Mesenchymal stem cell (in vitro differentiated cells and primary cell): Measurements from ENCODE around the gene CEP85L. TPM values are rescaled to one million over a fixed set of nuclear protein-coding genes. Genes with fewer than 3 reads are reported as not detected.

Source experiments
- DNase-seq: peaks from one replicate; pipeline ENCODE4 v3.0.0-alpha.2; 2013
- H2AFZ ChIP-seq: one replicate; pipeline ENCODE4 v1.6.1; 2013; ENCODE audit warnings: low read depth, mild to moderate bottlenecking, control low read depth, inconsistent platforms, low read length, moderate library complexity
- H2AK5ac ChIP-seq: 2 replicates; pipeline ENCODE4 v1.6.1; 2013; ENCODE audit warnings: low read length, moderate library complexity, mild to moderate bottlenecking, inconsistent platforms; ENCODE audit not compliant: severe bottlenecking
- H2BK120ac ChIP-seq: one replicate; pipeline ENCODE4 v1.6.1; 2013; ENCODE audit warnings: low read depth, mild to moderate bottlenecking, inconsistent platforms, low read length, moderate library complexity
- H2BK12ac ChIP-seq, 2 experiments: one replicate each; pipeline ENCODE4 v1.6.1; 2013; ENCODE audit warnings: inconsistent platforms in 2 of 2, low read length in 2 of 2, mild to moderate bottlenecking in 2 of 2, moderate library complexity in 2 of 2, control low read depth in 1 of 2
- H2BK15ac ChIP-seq: one replicate; pipeline ENCODE4 v1.6.1; 2013; ENCODE audit warnings: mild to moderate bottlenecking, low read depth, inconsistent platforms; ENCODE audit not compliant: poor library complexity, severe bottlenecking
- H2BK5ac ChIP-seq: 2 replicates; pipeline ENCODE4 v1.6.1; 2013; ENCODE audit warnings: low read depth, mild to moderate bottlenecking, low read length, control low read depth, inconsistent platforms; ENCODE audit not compliant: poor library complexity, severe bottlenecking
- H3K14ac ChIP-seq, 2 experiments: one replicate each; pipeline ENCODE4 v1.6.1; 2013; ENCODE audit warnings: inconsistent platforms in 2 of 2, low read length in 2 of 2, control low read depth in 1 of 2, mild to moderate bottlenecking in 1 of 2, moderate library complexity in 1 of 2
- H3K18ac ChIP-seq, 2 experiments: one replicate each; pipeline ENCODE4 v1.6.1; 2013; ENCODE audit warnings: inconsistent platforms in 2 of 2, low read length in 2 of 2, control low read depth in 1 of 2, low read depth in 1 of 2, mild to moderate bottlenecking in 1 of 2
- H3K23ac ChIP-seq, 2 experiments: one replicate each; pipeline ENCODE4 v1.6.1; 2013; ENCODE audit warnings: inconsistent platforms in 2 of 2, low read length in 2 of 2, mild to moderate bottlenecking in 2 of 2, moderate library complexity in 2 of 2, control low read depth in 1 of 2
- H3K27ac ChIP-seq: 2 replicates; pipeline ENCODE4 v1.5.1; 2013; ENCODE audit warnings: mild to moderate bottlenecking, moderate library complexity, low read length, control low read depth, inconsistent platforms; ENCODE audit not compliant: poor library complexity, severe bottlenecking
- H3K27me3 ChIP-seq, 2 experiments: 2 replicates each; pipeline versions ENCODE4 v1.6.1 to v1.7.0; 2013; ENCODE audit warnings: low read length in 2 of 2, mild to moderate bottlenecking in 2 of 2, moderate library complexity in 2 of 2, control low read depth in 1 of 2, inconsistent platforms in 1 of 2; ENCODE audit not compliant: control insufficient read depth in 1 of 2, insufficient read depth in 1 of 2
- H3K36me3 ChIP-seq, 2 experiments: 2 replicates each; pipeline versions ENCODE4 v1.6.1 to v1.7.0; 2013; ENCODE audit warnings: low read length in 2 of 2, control low read depth in 1 of 2, inconsistent platforms in 1 of 2, low read depth in 1 of 2, mild to moderate bottlenecking in 1 of 2; ENCODE audit not compliant: insufficient read depth in 2 of 2, control insufficient read depth in 1 of 2
- H3K4ac ChIP-seq, 2 experiments: one replicate each; pipeline ENCODE4 v1.6.1; 2013; ENCODE audit warnings: inconsistent platforms in 2 of 2, low read length in 2 of 2, mild to moderate bottlenecking in 2 of 2, moderate library complexity in 2 of 2, control low read depth in 1 of 2, low read depth in 1 of 2
- H3K4me1 ChIP-seq: 2 replicates; pipeline ENCODE4 v1.6.1; 2013; ENCODE audit warnings: low read depth, low read length, control low read depth; ENCODE audit not compliant: control insufficient read depth, insufficient read depth
- H3K4me2 ChIP-seq: 2 replicates; pipeline ENCODE4 v1.6.1; 2013; ENCODE audit warnings: low read length, mild to moderate bottlenecking, inconsistent platforms; ENCODE audit not compliant: poor library complexity, severe bottlenecking
- H3K4me3 ChIP-seq, 2 experiments: 2 replicates each; pipeline versions ENCODE4 v1.5.1 to v1.7.0; 2013; ENCODE audit warnings: low read length in 2 of 2, mild to moderate bottlenecking in 2 of 2, control low read depth in 1 of 2, low read depth in 1 of 2; ENCODE audit not compliant: insufficient read depth in 1 of 2
- H3K79me1 ChIP-seq: replicated peaks from 2 replicates; pipeline ENCODE4 v1.6.1; 2013; ENCODE audit warnings: mild to moderate bottlenecking, control low read depth, low read length, inconsistent platforms; ENCODE audit not compliant: poor library complexity, severe bottlenecking
- H3K9ac ChIP-seq: 2 replicates; pipeline ENCODE4 v1.7.0; 2013; ENCODE audit warnings: mild to moderate bottlenecking, low read length, moderate library complexity
- H3K9me3 ChIP-seq: 2 replicates; pipeline ENCODE4 v1.7.0; 2013; ENCODE audit warnings: mild to moderate bottlenecking, low read length; ENCODE audit not compliant: control insufficient read depth
- H4K8ac ChIP-seq: one replicate; pipeline ENCODE4 v1.6.1; 2013; ENCODE audit warnings: inconsistent platforms, mild to moderate bottlenecking, low read length, moderate library complexity
- H4K91ac ChIP-seq: one replicate; pipeline ENCODE4 v1.6.1; 2013; ENCODE audit warnings: mild to moderate bottlenecking, low read length, inconsistent platforms
- WGBS: methylation state at CpG from one replicate; pipeline ENCODE4 v1.1.7; 2013; ENCODE audit warnings: mixed read lengths; 5-methylcytosine and 5-hydroxymethylcytosine counted together
- polyA plus RNA-seq, 2 experiments: library from polyadenylated mRNA; stranded (reverse); fragments of 200-250 nt; gene quantifications; one replicate each; pipeline ENCODE4 v1.2.3, GENCODE V29; 2013

The CEP85L gene
- polyA plus RNA-seq (2013, experiment 1 of 2), result 6.0 TPM
- polyA plus RNA-seq (2013, experiment 2 of 2), result 6.1 TPM

DNA sequence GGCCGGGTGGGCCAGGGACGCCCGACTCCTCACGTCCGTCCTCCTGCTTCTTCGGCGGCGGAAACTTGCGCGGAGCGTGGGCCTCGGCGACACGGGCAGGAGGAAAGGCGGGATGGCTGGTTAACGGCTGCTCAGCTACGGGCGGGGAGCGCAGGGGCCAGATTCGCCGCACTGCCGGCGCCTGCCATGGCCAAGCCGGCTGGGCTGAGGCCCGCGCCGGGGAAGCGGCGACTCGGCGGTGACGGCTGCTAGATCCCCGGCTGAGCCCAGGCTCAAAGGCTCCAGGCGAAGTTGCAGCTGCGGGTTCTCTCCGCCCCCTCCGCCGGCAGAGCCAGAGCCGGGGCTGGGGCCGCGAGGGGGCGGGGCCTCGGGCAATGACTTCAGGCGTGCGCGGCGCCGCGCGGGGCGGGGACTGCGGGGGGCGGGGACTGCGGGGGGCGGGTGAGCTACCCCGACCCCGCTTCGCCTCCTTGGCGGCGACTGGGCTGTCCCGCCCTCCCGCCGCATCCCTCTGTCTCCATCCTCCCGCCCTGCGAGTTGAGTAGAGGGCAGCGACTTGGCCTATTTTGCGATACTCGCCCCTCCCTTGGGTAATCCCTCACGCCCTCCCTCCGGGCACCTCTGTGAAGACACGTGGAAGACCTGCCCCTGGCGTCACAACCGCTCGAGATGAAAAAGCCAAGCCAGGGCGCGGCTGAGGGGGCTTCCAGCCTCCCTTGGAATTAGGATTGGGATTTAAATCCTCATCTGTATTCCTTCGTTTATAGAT is at the start of gene CEP85L:
Gene CEP85L, minus strand, starts transcription at position 310 of the 769 bp plus-strand sequence. CDS start 322 bp downstream, outside the sequence.
- WGBS, result under 1% methylated on average over 48 of the region's 77 CpGs

GRCh38 chr6:118700531-118700930 is 49.1 kb upstream of the CEP85L start:
- no peak overlapping the region for H3K27ac ChIP-seq
- H3K4me2 ChIP-seq, result no peak overlapping the region
- H4K8ac ChIP-seq, result no peak overlapping the region
- H3K4ac ChIP-seq, result no peak overlapping the region
- no peaks in the 10 kb centered on the region for H3K27me3 ChIP-seq
- H3K36me3 ChIP-seq, result no peaks in the 10 kb centered on the region
- H3K79me1 ChIP-seq, result peaks cover 14% of the 10 kb centered on the region
- no peak overlapping the region for H4K91ac ChIP-seq
- H3K9me3 ChIP-seq, result no peaks in the 10 kb centered on the region
- H3K9ac ChIP-seq, result no peak overlapping the region
- H2BK5ac ChIP-seq, result no peak overlapping the region
- H3K18ac ChIP-seq, result no peak overlapping the region
- H2BK15ac ChIP-seq, result no peak overlapping the region
- H2AFZ ChIP-seq, result no peak overlapping the region
- no peak overlapping the region for H2AK5ac ChIP-seq
- no peak overlapping the region for H2BK120ac ChIP-seq
- peaks cover 1% of the 10 kb centered on the region for H3K4me1 ChIP-seq
- H3K4me3 ChIP-seq, result no peak overlapping the region
- no peak overlapping the region for H2BK12ac ChIP-seq
- WGBS, result 87% methylated on average over 2 of the region's 2 CpGs
- H3K23ac ChIP-seq, result no peak overlapping the region
- H3K14ac ChIP-seq, result no peak overlapping the region
- DNase-seq, result no peak

More for the DNA sequence above, at the start of gene CEP85L:
- H3K4ac ChIP-seq, result peak within 1 kb of the TSS; percentile 91 to 96
- peak within 1 kb of the TSS; percentile 68 for H2AK5ac ChIP-seq
- H3K4me3 ChIP-seq, result peak within 1 kb of the TSS; percentile 82 to 91
- peak within 1 kb of the TSS; percentile 89 for H4K91ac ChIP-seq
- H3K27ac ChIP-seq, result peak within 1 kb of the TSS; percentile 74
- peak within 1 kb of the TSS; percentile 18 to 90 for H2BK12ac ChIP-seq
- H3K18ac ChIP-seq, result peak within 1 kb of the TSS; percentile 98 to 100
- H2BK120ac ChIP-seq, result peak within 1 kb of the TSS; percentile 50
- H3K4me2 ChIP-seq, result peak within 1 kb of the TSS; percentile 91
- peak within 1 kb of the TSS in 1 of 2 experiments; percentile 100 for H3K23ac ChIP-seq
- H3K9me3 ChIP-seq, result no peaks in the 10 kb centered on the region
- H4K8ac ChIP-seq, result peak within 1 kb of the TSS; percentile 80
- peaks cover 1% of the 10 kb centered on the region for H3K79me1 ChIP-seq
- peak; percentile 91 for DNase-seq
- peak within 1 kb of the TSS; percentile 99 for H2AFZ ChIP-seq
- H3K36me3 ChIP-seq, result no peaks in the 10 kb centered on the region
- peak within 1 kb of the TSS; percentile 77 for H2BK15ac ChIP-seq
- H3K4me1 ChIP-seq, result peaks cover 2% of the 10 kb centered on the region
- peak within 1 kb of the TSS; percentile 43 to 100 for H3K14ac ChIP-seq
- peak within 1 kb of the TSS; percentile 96 for H3K9ac ChIP-seq
- H3K27me3 ChIP-seq, result no peaks in the 10 kb centered on the region
- peak within 1 kb of the TSS; percentile 79 for H2BK5ac ChIP-seq

DNA sequence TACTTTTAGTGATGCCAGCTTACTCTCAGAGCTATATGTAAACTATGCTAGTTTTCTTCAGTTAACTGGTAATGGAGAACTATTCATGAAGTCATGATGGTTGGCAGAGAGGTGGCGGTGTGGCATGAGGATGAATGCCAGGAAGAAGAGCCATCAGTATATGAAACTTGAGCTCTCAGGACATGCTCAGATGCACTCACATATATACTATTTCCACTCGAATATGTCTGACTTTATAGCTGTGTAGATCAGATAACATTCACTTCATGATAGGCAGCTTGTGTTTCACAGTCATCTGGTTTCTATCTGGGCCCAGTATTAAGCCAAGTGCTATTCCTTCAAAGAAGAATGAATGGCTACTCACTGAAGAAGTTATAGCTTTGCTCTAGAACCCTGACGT is 46.2 kb upstream of the CEP85L start:
- Histone ChIP-seq H3K4ac (no peak overlapping the region), H4K91ac (no peak overlapping the region), H3K27ac (no peak overlapping the region), H3K4me2 (no peak overlapping the region), H2AFZ (no peak overlapping the region), H3K9ac (no peak overlapping the region), H3K23ac (no peak overlapping the region), H3K27me3 (no peaks in the 10 kb centered on the region), H2BK12ac (no peak overlapping the region), H3K36me3 (no peaks in the 10 kb centered on the region), H4K8ac (no peak overlapping the region), H2BK5ac (no peak overlapping the region), H3K9me3 (no peaks in the 10 kb centered on the region), H3K14ac (no peak overlapping the region), H3K79me1 (peaks cover 13% of the 10 kb centered on the region), H3K18ac (no peak overlapping the region), H2BK120ac (no peak overlapping the region), H2BK15ac (no peak overlapping the region), H3K4me1 (no peaks in the 10 kb centered on the region), H3K4me3 (no peak overlapping the region), H2AK5ac (no peak overlapping the region)
- WGBS, result 76% methylated on average over 3 of the region's 3 CpGs
- DNase-seq, result no peak

DNA sequence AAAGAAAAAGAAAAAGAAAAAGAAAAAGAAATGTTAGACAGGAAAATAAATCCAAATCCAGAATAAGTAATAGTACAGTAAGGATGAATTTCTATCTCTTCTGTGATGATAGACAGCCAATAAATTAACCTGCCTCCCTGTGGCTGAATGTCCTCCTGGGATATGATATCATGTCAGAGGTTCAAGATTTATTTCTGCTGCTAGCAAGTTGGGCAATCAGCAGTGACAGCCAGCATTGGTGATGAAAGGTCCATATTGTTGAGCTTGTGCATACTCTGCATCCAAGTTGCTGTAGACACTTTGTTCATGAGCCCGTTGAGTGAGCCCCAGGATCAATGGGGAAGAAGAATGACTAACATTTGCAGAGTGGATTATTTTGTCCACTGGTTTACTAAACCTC is 44.9 kb upstream of the CEP85L start:
- Histone ChIP-seq H2BK120ac (no peak overlapping the region), H3K4me1 (no peaks in the 10 kb centered on the region), H2AK5ac (no peak overlapping the region), H3K4me2 (no peak overlapping the region), H2AFZ (no peak overlapping the region), H3K36me3 (no peaks in the 10 kb centered on the region), H2BK12ac (no peak overlapping the region), H3K9me3 (no peaks in the 10 kb centered on the region), H3K14ac (no peak overlapping the region), H2BK5ac (no peak overlapping the region), H3K27me3 (no peaks in the 10 kb centered on the region), H3K9ac (no peak overlapping the region), H3K23ac (no peak overlapping the region), H4K91ac (no peak overlapping the region), H3K27ac (no peak overlapping the region), H2BK15ac (no peak overlapping the region), H3K4me3 (no peak overlapping the region), H4K8ac (no peak overlapping the region), H3K18ac (no peak overlapping the region), H3K4ac (no peak overlapping the region), H3K79me1 (peaks cover 11% of the 10 kb centered on the region)
- no peak for DNase-seq
- 71% methylated on average over 1 of the region's 1 CpG for WGBS
